Measurements from ENCODE around the gene SLC20A1. TPM values are rescaled to one million over a fixed set of nuclear protein-coding genes. Genes with fewer than 3 reads are reported as not detected.

Gene SLC20A1
- total RNA-seq, 1 experiment from 2014 or later: 209 TPM

DNA sequence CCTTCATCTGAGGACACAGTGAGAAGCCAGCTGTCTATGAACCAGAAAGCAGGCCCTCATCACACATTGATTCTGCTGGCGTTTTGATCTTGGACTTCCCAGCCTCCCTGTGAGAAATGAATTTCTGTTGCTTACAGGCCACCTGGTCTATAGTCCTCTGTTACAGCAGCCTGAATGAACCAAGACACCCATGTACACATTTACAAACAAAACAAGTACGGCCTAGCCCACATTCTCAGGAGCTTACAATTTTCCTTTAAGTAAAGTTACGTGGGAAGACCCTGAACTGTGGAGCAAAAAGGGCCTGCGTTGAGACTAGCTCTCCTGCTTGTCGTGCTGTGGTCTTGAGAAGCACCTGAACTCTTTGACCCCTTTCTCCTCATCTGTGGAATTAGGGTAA is 12.0 kb upstream of the SLC20A1 start:
- Histone ChIP-seq H3K27ac (ENCODE audit: low read length) (no peak overlapping the region), H3K4me3 (ENCODE audit: low read length) (no peak overlapping the region)
- CTCF ChIA-PET: no interaction called here

DNA sequence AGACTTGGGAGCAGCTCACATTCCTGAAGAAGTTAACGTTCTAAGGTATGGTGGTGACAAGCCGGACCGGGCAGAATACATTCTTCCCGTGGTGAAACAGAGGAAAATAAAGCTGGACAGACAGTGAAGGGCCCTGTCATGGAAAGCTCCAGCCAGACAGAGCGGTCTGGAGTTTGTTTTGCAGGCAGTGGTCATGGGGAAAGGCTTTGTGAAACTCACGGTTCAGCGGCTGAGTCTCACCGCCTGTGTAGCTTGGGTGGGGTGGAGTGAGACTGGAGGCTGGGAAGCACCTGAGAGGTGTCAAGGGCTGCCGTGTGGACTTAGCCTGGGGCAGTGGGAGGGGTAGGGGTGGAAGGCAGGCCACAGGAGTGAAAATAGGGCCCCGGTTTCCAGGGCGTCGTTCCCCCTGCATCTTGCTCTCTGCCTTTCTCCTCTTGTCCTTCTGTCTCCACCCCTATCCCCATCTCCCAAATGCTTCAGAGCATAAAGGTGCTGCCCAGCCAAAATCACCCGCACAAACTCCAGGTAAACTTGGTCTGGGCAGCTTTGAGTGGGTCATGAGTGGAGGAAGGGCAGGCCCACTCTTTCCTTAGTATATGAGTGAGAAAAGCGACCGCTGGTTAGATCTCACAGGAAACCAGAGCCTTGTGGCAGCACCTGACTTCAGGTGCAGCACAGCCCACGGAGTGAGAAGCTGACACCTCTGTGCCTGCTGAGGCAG is 11.4 kb upstream of the SLC20A1 start:
- POLR2A ChIA-PET (ENCODE audit: unreplicated experiment): no interaction called here
- H3K9me3 ChIP-seq (ENCODE audit: low read length): no peaks in the 10 kb centered on the region
- no peak for DNase-seq
- no peaks in the 10 kb centered on the region for H3K36me3 ChIP-seq (ENCODE audit: low read depth, low read length)
- no peak overlapping the region for H3K4me3 ChIP-seq (ENCODE audit: low read length)
- H3K9ac ChIP-seq (ENCODE audit: low read length): no peak overlapping the region
- CTCF ChIA-PET: no interaction called here
- no peaks in the 10 kb centered on the region for H3K79me2 ChIP-seq (ENCODE audit: low read length)
- TF ChIP-seq, protein P1, sequence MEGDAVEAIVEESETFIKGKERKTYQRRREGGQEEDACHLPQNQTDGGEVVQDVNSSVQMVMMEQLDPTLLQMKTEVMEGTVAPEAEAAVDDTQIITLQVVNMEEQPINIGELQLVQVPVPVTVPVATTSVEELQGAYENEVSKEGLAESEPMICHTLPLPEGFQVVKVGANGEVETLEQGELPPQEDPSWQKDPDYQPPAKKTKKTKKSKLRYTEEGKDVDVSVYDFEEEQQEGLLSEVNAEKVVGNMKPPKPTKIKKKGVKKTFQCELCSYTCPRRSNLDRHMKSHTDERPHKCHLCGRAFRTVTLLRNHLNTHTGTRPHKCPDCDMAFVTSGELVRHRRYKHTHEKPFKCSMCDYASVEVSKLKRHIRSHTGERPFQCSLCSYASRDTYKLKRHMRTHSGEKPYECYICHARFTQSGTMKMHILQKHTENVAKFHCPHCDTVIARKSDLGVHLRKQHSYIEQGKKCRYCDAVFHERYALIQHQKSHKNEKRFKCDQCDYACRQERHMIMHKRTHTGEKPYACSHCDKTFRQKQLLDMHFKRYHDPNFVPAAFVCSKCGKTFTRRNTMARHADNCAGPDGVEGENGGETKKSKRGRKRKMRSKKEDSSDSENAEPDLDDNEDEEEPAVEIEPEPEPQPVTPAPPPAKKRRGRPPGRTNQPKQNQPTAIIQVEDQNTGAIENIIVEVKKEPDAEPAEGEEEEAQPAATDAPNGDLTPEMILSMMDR (conservative IDR thresholded peaks at IDR 0.05; ENCODE audit: low read depth, low read length): no peak
- TF ChIP-seq EZH2phosphoT487 (IDR thresholded peaks at IDR 0.05; ENCODE audit: borderline replicate concordance, low read length) (no peak), EZH2 (IDR thresholded peaks at IDR 0.05; ENCODE audit: low read length, unreplicated experiment) (no peak)
- H4K20me1 ChIP-seq (ENCODE audit: low read length): no peaks in the 10 kb centered on the region
- no TSS peak for BruUV-seq (replicated peaks)
- no peaks in the 10 kb centered on the region for H3F3A ChIP-seq (ENCODE audit: low read length, unreplicated experiment)
- no peaks in the 10 kb centered on the region for H3K9me2 ChIP-seq (replicated peaks; ENCODE audit: low read length)
- no peak for ATAC-seq
- H3K4me1 ChIP-seq (ENCODE audit: insufficient read depth, low read length): peaks cover 24% of the 10 kb centered on the region
- H3K27ac ChIP-seq (ENCODE audit: low read length): no peak overlapping the region
- intact Hi-C loops (cut with micrococcal nuclease): no loop called here
- no peaks in the 10 kb centered on the region for H3K27me3 ChIP-seq (ENCODE audit: low read length)
- no peak overlapping the region for H2AFZ ChIP-seq (ENCODE audit: low read length)
- H3K4me2 ChIP-seq (ENCODE audit: low read length): no peak overlapping the region

More for the DNA sequence above, 12.0 kb upstream of the SLC20A1 start:
- TF ChIP-seq EZH2 (IDR thresholded peaks at IDR 0.05; ENCODE audit: low read length, unreplicated experiment): no peak
- TF ChIP-seq, protein P1 (conservative IDR thresholded peaks at IDR 0.05; ENCODE audit: low read depth, low read length): no peak
- no peak for TF ChIP-seq EZH2phosphoT487 (IDR thresholded peaks at IDR 0.05; ENCODE audit: borderline replicate concordance, low read length)
- no TSS peak for BruUV-seq (replicated peaks)
- H3F3A ChIP-seq (ENCODE audit: low read length, unreplicated experiment): no peaks in the 10 kb centered on the region
- H3K36me3 ChIP-seq (ENCODE audit: low read depth, low read length): no peaks in the 10 kb centered on the region
- H4K20me1 ChIP-seq (ENCODE audit: low read length): no peaks in the 10 kb centered on the region
- DNase-seq (no peak), ATAC-seq (no peak)
- H3K79me2 ChIP-seq (ENCODE audit: low read length): no peaks in the 10 kb centered on the region
- H2AFZ ChIP-seq (ENCODE audit: low read length): no peak overlapping the region
- H3K4me2 ChIP-seq (ENCODE audit: low read length): no peak overlapping the region
- POLR2A ChIA-PET (ENCODE audit: unreplicated experiment): no interaction called here
- H3K4me1 ChIP-seq (ENCODE audit: insufficient read depth, low read length): peaks cover 30% of the 10 kb centered on the region
- H3K9me3 ChIP-seq (ENCODE audit: low read length): no peaks in the 10 kb centered on the region
- no peaks in the 10 kb centered on the region for H3K27me3 ChIP-seq (ENCODE audit: low read length)
- intact Hi-C loops (cut with micrococcal nuclease): no loop called here
- no peak overlapping the region for H3K9ac ChIP-seq (ENCODE audit: low read length)
- no peaks in the 10 kb centered on the region for H3K9me2 ChIP-seq (replicated peaks; ENCODE audit: low read length)

DNA sequence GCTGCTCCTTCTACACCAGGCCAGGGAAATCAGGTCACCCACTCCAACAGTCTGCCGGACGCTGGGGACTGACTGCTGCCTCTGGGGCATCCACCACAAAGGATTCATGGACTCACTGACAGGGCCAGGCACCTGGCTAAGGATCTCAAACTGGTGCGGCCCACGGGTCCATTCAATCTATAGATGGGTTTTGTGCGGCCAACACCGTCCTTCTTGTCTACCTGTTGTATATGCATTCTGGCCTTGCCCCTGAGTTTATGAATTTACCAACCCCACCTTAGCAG is 10.9 kb upstream of the SLC20A1 start:
- DNase-seq (no peak), ATAC-seq (no peak)
- Histone ChIP-seq H3K9me3 (ENCODE audit: low read length) (no peaks in the 10 kb centered on the region), H3K4me2 (ENCODE audit: low read length) (no peak overlapping the region), H3K9me2 (replicated peaks; ENCODE audit: low read length) (no peaks in the 10 kb centered on the region), H3K9ac (ENCODE audit: low read length) (no peak overlapping the region), H3F3A (ENCODE audit: low read length, unreplicated experiment) (no peaks in the 10 kb centered on the region), H4K20me1 (ENCODE audit: low read length) (no peaks in the 10 kb centered on the region), H2AFZ (ENCODE audit: low read length) (no peak overlapping the region), H3K79me2 (ENCODE audit: low read length) (no peaks in the 10 kb centered on the region), H3K36me3 (ENCODE audit: low read depth, low read length) (no peaks in the 10 kb centered on the region), H3K27ac (ENCODE audit: low read length) (no peak overlapping the region), H3K4me1 (ENCODE audit: insufficient read depth, low read length) (peaks cover 24% of the 10 kb centered on the region), H3K4me3 (ENCODE audit: low read length) (no peak overlapping the region), H3K27me3 (ENCODE audit: low read length) (no peaks in the 10 kb centered on the region)
- TF ChIP-seq, protein P1 (conservative IDR thresholded peaks at IDR 0.05; ENCODE audit: low read depth, low read length): no peak
- no peak for TF ChIP-seq EZH2 (IDR thresholded peaks at IDR 0.05; ENCODE audit: low read length, unreplicated experiment)
- no peak for TF ChIP-seq EZH2phosphoT487 (IDR thresholded peaks at IDR 0.05; ENCODE audit: borderline replicate concordance, low read length)
- ChIA-PET CTCF (no interaction called here), POLR2A (ENCODE audit: unreplicated experiment) (no interaction called here)
- intact Hi-C loops (cut with micrococcal nuclease): no loop called here
- BruUV-seq (replicated peaks): no TSS peak

Measured in PC-3 (cell line).